ENCODE measurements around the gene ATG3.

ATG3 gene

GRCh38 chr3:112597945-112598344 lies 36.2 kb upstream of the ATG3 start:
- Histone ChIP-seq H2AK5ac (ENCODE audit: low read depth, low read length) (no peak overlapping the region), H2BK5ac (ENCODE audit: low read length) (no peak overlapping the region), H3K79me1 (ENCODE audit: low read depth, low read length) (no peaks in the 10 kb centered on the region), H4K8ac (ENCODE audit: low read depth, low read length) (no peak overlapping the region), H3K36me3 (replicated peaks in 1 of 2; ENCODE audit: control insufficient read depth in 2 of 2, insufficient read depth in 2 of 2, low read length in 2 of 2) (peaks cover 0 to 21% of the 10 kb centered on the region in 2 donors), H2BK15ac (ENCODE audit: low read length) (no peak overlapping the region), H2AFZ (ENCODE audit: low read length) (no peak overlapping the region), H3K4me3 (ENCODE audit: low read length in 2 of 2) (no peak overlapping the region), H2BK12ac (ENCODE audit: low read length) (no peak overlapping the region), H3K9me3 (replicated peaks in 1 of 2; ENCODE audit: control insufficient read depth in 2 of 2, insufficient read depth in 1 of 2, low read depth in 1 of 2, low read length in 2 of 2) (peaks cover 0 to 12% of the 10 kb centered on the region in 2 donors), H4K91ac (ENCODE audit: low read depth, low read length, poor library complexity) (no peak overlapping the region), H3K18ac (ENCODE audit: low read length) (no peak overlapping the region), H3K4me1 (ENCODE audit: control insufficient read depth in 2 of 2, insufficient read depth in 1 of 2, low read depth in 1 of 2, low read length in 2 of 2) (no peaks in the 10 kb centered on the region), H3K27ac (replicated peaks; ENCODE audit: low read length) (no peak overlapping the region), H3K14ac (ENCODE audit: low read length) (no peak overlapping the region), H3K9ac (ENCODE audit: low read depth, low read length, poor library complexity) (no peak overlapping the region), H3K27me3 (ENCODE audit: control insufficient read depth in 3 of 3, insufficient read depth in 3 of 3, low read depth in 1 of 3, low read length in 3 of 3) (no peaks in the 10 kb centered on the region), H3K4ac (ENCODE audit: low read length) (no peak overlapping the region), H3K4me2 (ENCODE audit: insufficient read depth, low read length, poor library complexity, severe bottlenecking) (no peak overlapping the region), H2BK120ac (ENCODE audit: low read depth, low read length) (no peak overlapping the region), H3K23ac (ENCODE audit: low read depth, low read length, poor library complexity) (no peak overlapping the region)
- no peak for DNase-seq (ENCODE audit: low spot score)
- no CpG with 5 or more reads among the region's 2 CpGs for WGBS, 2 donors (ENCODE audit: extremely low coverage in 2 of 2, insufficient read length in 2 of 2, insufficient replicate concordance in 1 of 2)

- no peak for DNase-seq (ENCODE audit: low spot score)
- no peaks in the 10 kb centered on the region for H3K4me1 ChIP-seq (ENCODE audit: control insufficient read depth in 2 of 2, insufficient read depth in 1 of 2, low read depth in 1 of 2, low read length in 2 of 2)
- H4K8ac ChIP-seq (ENCODE audit: low read depth, low read length) = no peak overlapping the region
- H4K91ac ChIP-seq (ENCODE audit: low read depth, low read length, poor library complexity) = no peak overlapping the region
- no peak overlapping the region for H3K4ac ChIP-seq (ENCODE audit: low read length)
- no peaks in the 10 kb centered on the region for H3K79me1 ChIP-seq (ENCODE audit: low read depth, low read length)
- H3K9ac ChIP-seq (ENCODE audit: low read depth, low read length, poor library complexity) = no peak overlapping the region
- WGBS, 2 donors (ENCODE audit: extremely low coverage in 2 of 2, insufficient read length in 2 of 2, insufficient replicate concordance in 1 of 2) = no CpG with 5 or more reads among the region's 2 CpGs
- no peak overlapping the region for H3K23ac ChIP-seq (ENCODE audit: low read depth, low read length, poor library complexity)
- H3K4me3 ChIP-seq (ENCODE audit: low read length in 2 of 2) = no peak overlapping the region
- no peak overlapping the region for H2BK120ac ChIP-seq (ENCODE audit: low read depth, low read length)
- H3K27ac ChIP-seq (replicated peaks; ENCODE audit: low read length) = no peak overlapping the region
- no peak overlapping the region for H2BK15ac ChIP-seq (ENCODE audit: low read length)
- H3K27me3 ChIP-seq (ENCODE audit: control insufficient read depth in 3 of 3, insufficient read depth in 3 of 3, low read depth in 1 of 3, low read length in 3 of 3) = no peaks in the 10 kb centered on the region
- no peak overlapping the region for H2BK5ac ChIP-seq (ENCODE audit: low read length)
- H3K18ac ChIP-seq (ENCODE audit: low read length) = no peak overlapping the region
- H3K9me3 ChIP-seq (replicated peaks in 1 of 2; ENCODE audit: control insufficient read depth in 2 of 2, insufficient read depth in 1 of 2, low read depth in 1 of 2, low read length in 2 of 2) = peaks cover 0 to 25% of the 10 kb centered on the region in 2 donors
- H2BK12ac ChIP-seq (ENCODE audit: low read length) = no peak overlapping the region
- no peak overlapping the region for H2AFZ ChIP-seq (ENCODE audit: low read length)
- no peak overlapping the region for H3K14ac ChIP-seq (ENCODE audit: low read length)
- H2AK5ac ChIP-seq (ENCODE audit: low read depth, low read length) = no peak overlapping the region
- H3K36me3 ChIP-seq (replicated peaks in 1 of 2; ENCODE audit: control insufficient read depth in 2 of 2, insufficient read depth in 2 of 2, low read length in 2 of 2) = peaks cover 0 to 18% of the 10 kb centered on the region in 2 donors
- no peak overlapping the region for H3K4me2 ChIP-seq (ENCODE audit: insufficient read depth, low read length, poor library complexity, severe bottlenecking)
Observed at GRCh38 chr3:112594856-112595255, 33.1 kb upstream of the ATG3 start.

GRCh38 chr3:112593258-112593657 lies 31.5 kb upstream of the ATG3 start:
- no peak overlapping the region for H4K91ac ChIP-seq (ENCODE audit: low read depth, low read length, poor library complexity)
- no peak overlapping the region for H2BK15ac ChIP-seq (ENCODE audit: low read length)
- no peak overlapping the region for H3K23ac ChIP-seq (ENCODE audit: low read depth, low read length, poor library complexity)
- no peaks in the 10 kb centered on the region for H3K79me1 ChIP-seq (ENCODE audit: low read depth, low read length)
- peaks cover 0 to 20% of the 10 kb centered on the region in 2 donors for H3K36me3 ChIP-seq (replicated peaks in 1 of 2; ENCODE audit: control insufficient read depth in 2 of 2, insufficient read depth in 2 of 2, low read length in 2 of 2)
- DNase-seq (ENCODE audit: low spot score) = no peak
- H3K9me3 ChIP-seq (replicated peaks in 1 of 2; ENCODE audit: control insufficient read depth in 2 of 2, insufficient read depth in 1 of 2, low read depth in 1 of 2, low read length in 2 of 2) = peaks cover 0 to 25% of the 10 kb centered on the region in 2 donors
- H2AK5ac ChIP-seq (ENCODE audit: low read depth, low read length) = no peak overlapping the region
- no peak overlapping the region for H2BK120ac ChIP-seq (ENCODE audit: low read depth, low read length)
- no peak overlapping the region for H2AFZ ChIP-seq (ENCODE audit: low read length)
- H2BK12ac ChIP-seq (ENCODE audit: low read length) = no peak overlapping the region
- H3K27me3 ChIP-seq (ENCODE audit: control insufficient read depth in 3 of 3, insufficient read depth in 3 of 3, low read depth in 1 of 3, low read length in 3 of 3) = no peaks in the 10 kb centered on the region
- no peak overlapping the region for H2BK5ac ChIP-seq (ENCODE audit: low read length)
- H3K27ac ChIP-seq (replicated peaks; ENCODE audit: low read length) = no peak overlapping the region
- no peaks in the 10 kb centered on the region for H3K4me1 ChIP-seq (ENCODE audit: control insufficient read depth in 2 of 2, insufficient read depth in 1 of 2, low read depth in 1 of 2, low read length in 2 of 2)
- H3K9ac ChIP-seq (ENCODE audit: low read depth, low read length, poor library complexity) = no peak overlapping the region
- H3K18ac ChIP-seq (ENCODE audit: low read length) = no peak overlapping the region
- no peak overlapping the region for H3K14ac ChIP-seq (ENCODE audit: low read length)
- no peak overlapping the region for H4K8ac ChIP-seq (ENCODE audit: low read depth, low read length)
- H3K4me3 ChIP-seq (ENCODE audit: low read length in 2 of 2) = no peak overlapping the region
- H3K4me2 ChIP-seq (ENCODE audit: insufficient read depth, low read length, poor library complexity, severe bottlenecking) = no peak overlapping the region
- no peak overlapping the region for H3K4ac ChIP-seq (ENCODE audit: low read length)

- no peak overlapping the region for H2BK120ac ChIP-seq (ENCODE audit: low read depth, low read length)
- H3K27ac ChIP-seq (replicated peaks; ENCODE audit: low read length) = no peak overlapping the region
- no peaks in the 10 kb centered on the region for H3K4me1 ChIP-seq (ENCODE audit: control insufficient read depth in 2 of 2, insufficient read depth in 1 of 2, low read depth in 1 of 2, low read length in 2 of 2)
- H2BK12ac ChIP-seq (ENCODE audit: low read length) = no peak overlapping the region
- no peak overlapping the region for H2AFZ ChIP-seq (ENCODE audit: low read length)
- H2AK5ac ChIP-seq (ENCODE audit: low read depth, low read length) = no peak overlapping the region
- no peak overlapping the region for H3K14ac ChIP-seq (ENCODE audit: low read length)
- no peak overlapping the region for H2BK15ac ChIP-seq (ENCODE audit: low read length)
- no peak overlapping the region for H3K23ac ChIP-seq (ENCODE audit: low read depth, low read length, poor library complexity)
- H3K4ac ChIP-seq (ENCODE audit: low read length) = no peak overlapping the region
- no peak overlapping the region for H3K4me2 ChIP-seq (ENCODE audit: insufficient read depth, low read length, poor library complexity, severe bottlenecking)
- H3K18ac ChIP-seq (ENCODE audit: low read length) = no peak overlapping the region
- no peak overlapping the region for H3K9ac ChIP-seq (ENCODE audit: low read depth, low read length, poor library complexity)
- H4K91ac ChIP-seq (ENCODE audit: low read depth, low read length, poor library complexity) = no peak overlapping the region
- H3K4me3 ChIP-seq (ENCODE audit: low read length in 2 of 2) = no peak overlapping the region
- no peak for DNase-seq (ENCODE audit: low spot score)
- no peaks in the 10 kb centered on the region for H3K27me3 ChIP-seq (ENCODE audit: control insufficient read depth in 3 of 3, insufficient read depth in 3 of 3, low read depth in 1 of 3, low read length in 3 of 3)
- no peaks in the 10 kb centered on the region for H3K79me1 ChIP-seq (ENCODE audit: low read depth, low read length)
- no peak overlapping the region for H2BK5ac ChIP-seq (ENCODE audit: low read length)
- peaks cover 5 to 57% of the 10 kb centered on the region in 2 donors for H3K36me3 ChIP-seq (replicated peaks in 1 of 2; ENCODE audit: control insufficient read depth in 2 of 2, insufficient read depth in 2 of 2, low read length in 2 of 2)
- WGBS, 2 donors (ENCODE audit: extremely low coverage in 2 of 2, insufficient read length in 2 of 2, insufficient replicate concordance in 1 of 2) = no CpG with 5 or more reads among the region's 1 CpG
- no peak overlapping the region for H4K8ac ChIP-seq (ENCODE audit: low read depth, low read length)
- H3K9me3 ChIP-seq (replicated peaks in 1 of 2; ENCODE audit: control insufficient read depth in 2 of 2, insufficient read depth in 1 of 2, low read depth in 1 of 2, low read length in 2 of 2) = peaks cover 0 to 7% of the 10 kb centered on the region in 2 donors
Observed at GRCh38 chr3:112587336-112587735, 25.6 kb upstream of the ATG3 start.
